CD4-positive, alpha-beta T cell (primary cell): ENCODE results near the gene SLC37A1. TPM values are rescaled to one million over a fixed set of nuclear protein-coding genes. Genes with fewer than 3 reads are reported as not detected.
A peak's percentile ranks its signal among the peaks of the same experiment; 100 is the strongest.

Experiments used
- ATAC-seq: fragments of 200-7000 bp; cut with Tn5 transposase; one replicate; pipeline ENCODE4 v1.10.0; 2022; ENCODE audit warnings: mild to moderate bottlenecking; ENCODE audit not compliant: poor library complexity
- CTCF ChIA-PET: fragments of 350-600 bp; sonication (Branson Sonifier 250); formaldehyde crosslinking; loops from one replicate; lab custom pipeline; 2021; ENCODE audit warnings: antibody characterized with exemption, inconsistent platforms; lab: Charles Lee
- POLR2A ChIA-PET: fragments of 350-600 bp; sonication (Branson Sonifier 250); formaldehyde crosslinking; loops from one replicate; lab custom pipeline; 2021; ENCODE audit warnings: antibody characterized with exemption, inconsistent platforms; lab: Charles Lee
- DNase-seq, 14 experiments: peaks; one replicate each; pipeline ENCODE4 v3.0.0-alpha.2; 2013 to 2020; ENCODE audit warnings: mixed read lengths in 2 of 14
- H3K27ac ChIP-seq, 2 donors: one replicate each; pipeline versions ENCODE4 v1.5.1 to v1.7.0; 2013; ENCODE audit warnings: low read length in 2 of 2, low read depth in 1 of 2, mild to moderate bottlenecking in 1 of 2
- H3K27me3 ChIP-seq, 2 experiments: 1 replicate in 1 of 2; 2 replicates in 1 of 2; pipeline versions ENCODE4 v1.6.1 to v1.7.0; 2013; ENCODE audit warnings: low read length in 2 of 2, control low read depth in 1 of 2, mild to moderate bottlenecking in 1 of 2, moderate library complexity in 1 of 2; ENCODE audit not compliant: insufficient read depth in 2 of 2, control insufficient read depth in 1 of 2
- H3K36me3 ChIP-seq: one replicate; pipeline ENCODE4 v1.6.1; 2013; ENCODE audit warnings: low read length, control low read depth; ENCODE audit not compliant: insufficient read depth
- H3K4me1 ChIP-seq: one replicate; pipeline ENCODE4 v1.6.1; 2013; ENCODE audit warnings: low read length, control low read depth; ENCODE audit not compliant: insufficient read depth
- H3K4me3 ChIP-seq: one replicate; pipeline ENCODE4 v1.5.1; 2013; ENCODE audit warnings: mild to moderate bottlenecking, low read length, moderate library complexity
- H3K9me3 ChIP-seq, 2 experiments: 1 replicate in 1 of 2; 2 replicates in 1 of 2; pipeline versions ENCODE4 v1.6.1 to v1.7.0; 2013; ENCODE audit warnings: low read length in 2 of 2, mild to moderate bottlenecking in 2 of 2, control low read depth in 1 of 2, moderate library complexity in 1 of 2; ENCODE audit not compliant: control insufficient read depth in 1 of 2, insufficient read depth in 1 of 2
- H3K27ac Mint-ChIP-seq: one replicate; pipeline ENCODE4 v1.8.0; 2020; ENCODE audit warnings: mixed read lengths
- H3K27me3 Mint-ChIP-seq: one replicate; pipeline ENCODE4 v1.8.0; 2021; ENCODE audit warnings: mixed read lengths
- H3K36me3 Mint-ChIP-seq: one replicate; pipeline ENCODE4 v1.8.0; 2021; ENCODE audit warnings: low read depth, mixed read lengths
- H3K4me1 Mint-ChIP-seq: one replicate; pipeline ENCODE4 v1.8.0; 2021; ENCODE audit warnings: low read depth, mixed read lengths
- H3K4me3 Mint-ChIP-seq: one replicate; pipeline ENCODE4 v1.8.0; 2020; ENCODE audit warnings: mild to moderate bottlenecking, mixed read lengths
- H3K9me3 Mint-ChIP-seq: one replicate; pipeline ENCODE4 v1.8.0; 2020; ENCODE audit warnings: mixed read lengths
- CTCF ChIP-seq: fragments of 200-600 bp; IDR thresholded peaks from one replicate; pipeline ENCODE4 v1.8.0; 2022; ENCODE audit warnings: antibody characterized with exemption, mild to moderate bottlenecking
- intact Hi-C, 2 experiments: fragments of 100-400 bp; cut with DNase I in 1 of 2; cut with micrococcal nuclease in 1 of 2; formaldehyde crosslinking; loops; one replicate each; pipeline versions ENCODE4 v1.15.1 to v1.9.0; 2023 to 2025; cut with DNase I, micrococcal nuclease
- total RNA-seq, 174 experiments: library from RNA in 2 of 174; stranded (reverse) in 2 of 174; gene quantifications; one replicate each; pipeline ENCODE4 v1.2.3 and lab custom pipeline; 2021 to 2026

The SLC37A1 gene
- total RNA-seq, 2 experiments from 2014 or later, result 16.4 to 16.7 TPM

- peak in 1 of 14 experiments; percentile 26 for DNase-seq
- POLR2A ChIA-PET, result interaction anchor here (3.0 kb wide), 1 partner anchor 11 kb away, joined by 11 read pairs; no protein-coding TSS in a partner anchor
- ATAC-seq, result no peak
- Histone ChIP-seq H3K36me3 (peaks cover 60% of the 10 kb centered on the region), H3K9me3 (no peaks in the 10 kb centered on the region), H3K27me3 (no peaks in the 10 kb centered on the region), H3K4me1 (peaks cover 17% of the 10 kb centered on the region), H3K4me3 (no peak overlapping the region), H3K27ac (no peak overlapping the region)
- no peaks in the 10 kb centered on the region for H3K9me3 Mint-ChIP-seq
- intact Hi-C loops, result loop anchor here in 1 of 2 experiments (5.0 kb wide), 1 partner anchor 231 kb away; no protein-coding TSS in a partner anchor
- no peaks in the 10 kb centered on the region for H3K27me3 Mint-ChIP-seq
- H3K4me3 Mint-ChIP-seq, result no peak overlapping the region
- peaks cover 73% of the 10 kb centered on the region for H3K36me3 Mint-ChIP-seq
- TF ChIP-seq CTCF, result no peak
- CTCF ChIA-PET, result interaction anchor here (1.2 kb wide), 1 partner anchor 229 kb away, joined by 3 read pairs; no protein-coding TSS in a partner anchor
- H3K4me1 Mint-ChIP-seq, result peaks cover 15% of the 10 kb centered on the region
- H3K27ac Mint-ChIP-seq, result no peak overlapping the region
Measured at GRCh38 chr21:42538479-42539275, 25.0 kb downstream of the SLC37A1 start.

DNA sequence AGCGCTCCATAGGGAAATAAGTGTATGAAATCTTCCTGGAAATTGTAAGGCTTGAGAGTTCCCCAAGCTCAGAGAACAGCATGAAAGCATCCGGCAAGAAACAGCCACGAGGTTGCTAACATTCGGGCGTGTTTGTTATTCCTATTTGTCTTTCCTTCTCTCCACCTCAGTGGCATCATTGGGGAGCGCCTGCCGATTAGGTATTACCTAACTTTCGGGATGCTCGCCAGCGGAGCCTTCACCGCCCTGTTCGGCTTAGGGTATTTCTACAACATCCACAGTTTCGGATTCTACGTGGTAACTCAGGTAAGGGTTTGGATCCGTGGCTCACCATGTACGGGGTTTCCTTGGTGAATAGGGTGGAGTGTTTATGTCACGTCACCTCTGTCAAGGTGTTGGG, 25.7 kb downstream of the SLC37A1 start:
- peaks cover 72% of the 10 kb centered on the region for H3K36me3 Mint-ChIP-seq
- no peaks in the 10 kb centered on the region for H3K27me3 Mint-ChIP-seq
- H3K4me3 Mint-ChIP-seq, result no peak overlapping the region
- ChIA-PET POLR2A (no interaction called here), CTCF (interaction anchor here (1.2 kb wide), 1 partner anchor 229 kb away, joined by 3 read pairs; no protein-coding TSS in a partner anchor)
- no peak overlapping the region for H3K27ac Mint-ChIP-seq
- H3K27me3 ChIP-seq, result no peaks in the 10 kb centered on the region
- no peaks in the 10 kb centered on the region for H3K9me3 Mint-ChIP-seq
- ATAC-seq (no peak), DNase-seq (no peak)
- no peaks in the 10 kb centered on the region for H3K9me3 ChIP-seq
- no peak overlapping the region for H3K4me3 ChIP-seq
- H3K36me3 ChIP-seq, result peaks cover 66% of the 10 kb centered on the region
- H3K4me1 ChIP-seq, result peaks cover 15% of the 10 kb centered on the region
- intact Hi-C loops, result loop anchor here in 1 of 2 experiments (5.0 kb wide), 1 partner anchor 232 kb away; no protein-coding TSS in a partner anchor
- no peak for TF ChIP-seq CTCF
- no peak overlapping the region for H3K27ac ChIP-seq
- H3K4me1 Mint-ChIP-seq, result peaks cover 8% of the 10 kb centered on the region

GRCh38 chr21:42539931-42540343, 26.3 kb downstream of the SLC37A1 start:
- Histone ChIP-seq H3K27ac (no peak overlapping the region), H3K36me3 (peaks cover 67% of the 10 kb centered on the region), H3K9me3 (no peaks in the 10 kb centered on the region), H3K27me3 (no peaks in the 10 kb centered on the region), H3K4me1 (peaks cover 9% of the 10 kb centered on the region), H3K4me3 (no peak overlapping the region)
- CTCF ChIA-PET, result no interaction called here
- TF ChIP-seq CTCF, result no peak
- ATAC-seq (no peak), DNase-seq (no peak)
- H3K27ac Mint-ChIP-seq, result no peak overlapping the region
- POLR2A ChIA-PET, result no interaction called here
- H3K9me3 Mint-ChIP-seq, result no peaks in the 10 kb centered on the region
- peaks cover 2% of the 10 kb centered on the region for H3K4me1 Mint-ChIP-seq
- no peak overlapping the region for H3K4me3 Mint-ChIP-seq
- H3K27me3 Mint-ChIP-seq, result no peaks in the 10 kb centered on the region
- intact Hi-C loops, result loop anchor here in 1 of 2 experiments (5.0 kb wide), 1 partner anchor 233 kb away; no protein-coding TSS in a partner anchor
- peaks cover 70% of the 10 kb centered on the region for H3K36me3 Mint-ChIP-seq
